HG03066 (cell line): ENCODE data around the gene FOXB1.

ENCODE experiments used
- ATAC-seq: cut with Tn5 transposase; IDR thresholded peaks from one replicate; pipeline ENCODE4 v1.9.1; 2021; ENCODE audit warnings: low read depth; ENCODE audit not compliant: unreplicated experiment

Gene FOXB1

GRCh38 chr15:60004009-60004845, at the start of gene FOXB1:
TSS of gene FOXB1 (plus strand) at chr15:60004311. CDS start at chr15:60004964, 653 bp downstream.
- ATAC-seq = no peak

DNA sequence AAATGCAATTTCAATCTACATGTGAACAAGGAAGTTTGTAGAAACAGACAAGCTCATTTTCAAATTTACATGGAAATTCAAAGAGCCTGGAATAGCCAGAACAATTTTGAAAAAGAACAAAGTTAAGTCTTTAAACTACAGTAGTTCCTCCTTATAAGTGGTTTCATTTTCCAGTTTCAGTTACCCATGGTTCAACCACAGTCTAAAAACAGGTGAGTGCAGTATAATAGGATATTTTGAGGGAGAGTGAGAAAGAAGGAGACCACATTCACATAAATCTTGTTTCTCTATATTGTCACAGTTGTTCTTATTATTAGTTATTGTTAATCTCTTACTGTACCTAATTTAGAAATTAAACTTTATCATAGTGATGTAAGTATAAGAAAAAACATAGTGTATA, 45.8 kb upstream of the FOXB1 start:
- ATAC-seq = no peak

DNA sequence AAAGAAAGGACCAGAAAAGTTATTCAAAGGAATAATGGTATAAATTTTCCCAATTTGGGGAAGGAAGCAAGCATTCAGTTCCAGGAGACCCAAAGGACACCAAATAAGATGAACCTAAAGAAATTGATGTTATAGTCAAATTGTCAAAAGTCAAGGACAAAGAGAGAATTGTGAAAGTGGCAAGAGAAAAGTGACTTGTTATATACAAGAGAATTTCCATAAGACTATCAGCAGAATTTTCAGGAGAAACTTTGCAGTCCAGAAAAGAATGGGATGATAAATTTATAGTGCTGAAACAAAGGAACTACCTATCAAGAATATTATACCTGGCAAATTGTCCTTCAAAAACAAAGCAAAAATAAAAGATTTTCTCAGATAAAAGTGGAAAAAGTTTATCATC, 43.8 kb upstream of the FOXB1 start:
- no peak for ATAC-seq

- no peak for ATAC-seq
Observed at GRCh38 chr15:59963322-59963721, 40.8 kb upstream of the FOXB1 start.

DNA sequence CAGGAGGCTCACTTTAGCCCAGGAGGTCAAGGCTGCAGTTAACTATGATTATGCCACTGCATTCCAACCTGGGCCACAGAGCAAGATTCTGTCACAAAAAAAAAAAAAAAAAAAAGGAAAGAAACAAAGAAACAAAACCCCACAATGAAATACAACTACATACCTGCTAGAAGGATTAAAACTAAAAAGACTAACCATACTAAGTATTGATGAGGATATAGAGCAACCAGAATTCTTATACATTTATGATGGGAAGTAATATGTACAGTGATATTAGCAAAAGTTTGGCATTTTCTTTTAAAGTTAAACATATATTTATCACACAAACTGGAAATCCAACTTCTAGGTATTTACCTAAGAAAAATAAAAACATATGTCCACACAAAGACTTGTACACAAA, 40.2 kb upstream of the FOXB1 start:
- no peak for ATAC-seq

DNA sequence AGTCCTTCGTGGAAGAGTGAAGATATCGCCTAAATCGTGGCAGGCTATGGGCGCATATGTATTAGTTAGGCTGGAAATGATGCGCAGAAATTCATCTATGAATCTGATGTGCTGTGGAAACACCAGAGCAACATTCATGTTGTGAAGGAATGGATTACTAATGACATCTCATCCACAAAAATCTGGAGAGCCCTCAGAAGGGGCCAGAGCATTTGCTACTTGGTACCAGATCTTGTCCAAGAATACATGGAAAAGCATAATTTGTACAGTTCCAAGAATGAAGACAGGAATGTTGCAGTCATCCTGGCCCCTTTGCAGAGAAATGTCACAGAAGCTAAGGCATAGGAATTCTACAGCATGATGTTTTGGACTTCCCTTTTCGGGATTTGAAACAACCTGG, 38.4 kb upstream of the FOXB1 start:
- no peak for ATAC-seq

DNA sequence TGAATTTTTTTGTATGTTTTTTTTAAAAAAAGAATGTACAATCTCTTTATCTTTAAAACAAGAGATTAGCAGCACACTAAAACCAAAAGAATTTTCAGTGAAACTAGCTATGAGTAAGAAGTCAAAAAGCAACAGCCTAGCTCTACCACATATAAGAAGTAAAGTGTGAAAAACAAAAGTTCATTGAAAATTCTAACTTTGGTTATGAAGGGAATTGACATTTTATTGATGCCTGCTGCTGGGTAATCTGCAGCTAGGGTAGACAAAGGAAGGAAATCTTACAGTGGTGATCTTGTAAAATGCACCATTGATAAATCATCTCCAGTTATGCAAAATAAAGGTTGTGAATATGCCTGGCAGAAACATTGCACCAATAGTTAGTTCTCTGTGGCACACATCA, 37.8 kb upstream of the FOXB1 start:
- ATAC-seq = no peak

- no peak for ATAC-seq
Observed at GRCh38 chr15:59968314-59968713, 35.8 kb upstream of the FOXB1 start.

DNA sequence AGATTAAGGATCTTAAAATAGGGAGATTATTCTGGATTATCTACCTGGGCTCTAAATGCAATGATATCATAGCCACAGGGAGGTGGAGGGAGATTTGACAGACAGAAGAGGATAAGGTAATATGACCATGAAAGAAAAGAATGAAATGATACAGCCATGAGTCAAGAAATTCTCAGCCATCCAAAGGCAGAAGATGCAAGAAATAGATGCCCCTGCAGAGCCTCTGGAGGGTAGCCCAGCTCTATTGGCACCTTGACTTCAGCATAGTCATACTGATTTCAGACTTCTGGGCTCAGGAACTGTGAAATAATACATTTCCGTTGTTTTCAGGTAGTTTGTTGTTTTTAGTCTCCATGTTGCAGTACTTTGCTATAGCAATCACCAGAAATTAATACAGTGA, 31.9 kb upstream of the FOXB1 start:
- ATAC-seq = no peak

- ATAC-seq = no peak
Observed at GRCh38 chr15:59976480-59977271, 27.4 kb upstream of the FOXB1 start.

- ATAC-seq = no peak
Observed at GRCh38 chr15:59991834-59992233, 12.3 kb upstream of the FOXB1 start.

GRCh38 chr15:59993041-59993750, 10.9 kb upstream of the FOXB1 start:
- no peak for ATAC-seq

- no peak for ATAC-seq
Observed at GRCh38 chr15:59993950-59994401, 10.1 kb upstream of the FOXB1 start.

GRCh38 chr15:59994526-59994887, 9.6 kb upstream of the FOXB1 start:
- ATAC-seq = no peak

DNA sequence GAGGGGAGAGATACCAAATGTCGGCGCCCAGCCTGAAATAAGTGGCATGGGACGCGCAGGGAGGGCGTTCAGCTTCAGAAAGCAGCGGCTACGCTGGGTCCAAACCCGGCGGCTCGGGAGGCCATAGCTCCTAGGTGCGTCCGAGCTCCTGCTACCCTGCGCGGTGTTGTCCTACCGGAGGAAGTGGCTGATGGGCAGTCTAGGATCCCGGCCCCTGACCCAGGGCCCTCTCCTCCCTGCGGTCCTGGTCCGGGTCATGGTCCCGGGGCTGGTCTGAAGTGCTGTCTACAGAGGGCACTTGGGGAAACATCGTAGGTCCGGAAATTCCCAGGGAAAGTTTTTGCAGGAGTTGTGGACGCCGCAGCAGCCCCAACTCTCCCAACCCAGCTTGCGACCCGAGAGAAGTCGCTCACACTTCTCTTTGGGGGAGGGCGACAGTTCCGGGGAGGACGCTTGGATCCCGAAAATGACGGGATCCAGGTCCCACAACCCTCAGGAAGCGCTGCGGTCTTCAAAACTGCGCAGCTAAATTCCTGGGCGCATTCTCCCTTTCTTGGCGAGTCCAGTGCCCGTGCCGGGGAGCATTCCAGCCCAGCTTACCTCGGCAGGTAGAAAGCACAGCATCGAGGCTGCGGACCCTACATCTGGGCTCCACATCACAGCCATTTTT, 9.1 kb upstream of the FOXB1 start:
- ATAC-seq = no peak

DNA sequence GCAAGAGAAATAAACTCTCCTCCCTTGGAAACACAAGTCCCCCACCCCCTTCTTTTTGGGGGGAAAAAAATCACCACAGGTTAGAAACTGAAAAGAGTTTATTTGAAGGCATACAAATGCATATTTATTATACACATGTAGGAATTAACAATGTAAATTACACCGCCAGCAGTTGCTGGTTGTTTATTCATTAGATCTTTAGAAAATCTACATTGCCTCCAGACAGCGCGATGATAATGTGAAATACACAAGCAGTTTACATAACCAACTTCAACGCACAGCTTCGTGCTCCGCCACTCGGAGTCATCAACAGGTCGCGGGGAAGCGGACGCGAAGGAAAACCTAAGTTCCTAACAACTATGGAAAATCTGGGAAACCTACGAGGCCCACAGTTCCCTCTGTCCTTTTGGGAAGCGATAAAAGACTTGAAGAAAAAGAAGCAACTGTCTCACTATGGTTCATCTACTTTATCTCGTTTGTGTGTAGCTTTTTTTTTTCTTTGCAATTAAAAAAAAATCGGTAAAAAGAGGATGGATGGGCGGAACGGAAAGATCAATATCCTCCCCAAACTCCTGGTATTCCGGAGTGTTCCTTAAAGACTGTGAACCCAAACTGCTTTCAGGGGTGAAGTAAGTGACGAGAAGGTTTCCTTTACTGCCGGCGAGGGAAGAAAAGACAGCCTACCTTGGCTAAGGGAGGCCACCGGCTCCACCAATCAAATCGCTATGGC, 8.4 kb upstream of the FOXB1 start:
- ATAC-seq = no peak

GRCh38 chr15:59996298-59997041, 7.6 kb upstream of the FOXB1 start:
- no peak for ATAC-seq

DNA sequence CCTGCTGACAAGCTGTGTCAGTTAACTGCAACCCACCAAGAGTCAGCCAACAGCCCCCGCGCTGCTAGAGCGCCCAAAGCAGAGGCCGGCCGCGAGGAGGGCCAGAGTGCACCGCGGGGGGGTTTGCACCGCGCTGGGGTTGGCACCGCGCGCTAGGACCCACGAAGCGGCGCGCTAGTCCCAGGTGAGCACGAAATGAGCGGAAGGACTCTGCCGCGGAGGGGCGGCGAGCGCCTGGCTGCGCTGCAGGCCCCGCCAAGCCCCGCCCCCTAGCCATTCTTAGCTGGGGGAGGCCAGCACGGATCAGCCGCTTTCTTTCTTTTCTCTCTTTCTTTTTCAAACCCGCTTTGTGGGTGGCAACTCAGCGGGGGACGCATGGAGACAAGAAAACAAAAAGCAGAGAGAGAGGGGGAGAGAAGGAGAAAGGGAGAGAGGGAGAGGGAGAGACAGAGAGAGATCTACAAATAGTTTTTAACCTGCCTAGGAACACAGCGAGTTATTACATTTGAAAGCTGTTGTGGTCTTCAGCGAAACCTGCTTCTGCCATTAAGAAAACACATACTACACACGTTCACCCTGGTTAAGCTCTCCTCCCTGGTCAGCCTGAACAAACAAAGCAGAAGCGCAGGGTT, 6.9 kb upstream of the FOXB1 start:
- peak; percentile 69 for ATAC-seq
